Measurements from ENCODE around the gene IFI35.

DNA sequence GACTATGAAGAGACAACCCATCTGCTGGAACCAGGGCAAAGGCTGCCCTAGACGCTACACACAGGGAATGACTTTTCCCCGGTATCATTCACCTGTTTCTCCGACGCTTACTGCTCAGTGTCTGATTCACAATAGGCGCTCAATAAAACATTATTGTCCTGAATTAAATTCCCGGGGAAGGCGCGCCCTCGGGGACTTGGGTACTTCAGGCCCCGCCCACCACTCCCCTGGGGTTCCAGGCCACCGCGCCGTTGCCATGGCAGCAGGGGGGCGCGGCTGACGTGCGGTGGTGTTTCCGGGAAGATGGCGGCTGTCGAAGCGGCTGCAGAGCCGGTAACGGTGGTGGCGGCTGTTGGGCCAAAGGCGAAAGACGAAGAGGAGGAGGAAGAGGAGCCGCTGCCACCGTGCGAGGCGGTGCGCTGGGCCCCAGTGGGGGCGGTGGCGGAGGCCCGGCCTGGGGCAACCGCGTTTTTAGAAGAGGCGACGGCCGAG is 26.3 kb upstream of the IFI35 start, which contains the start of gene RUNDC1:
- TF ChIP-seq, protein P1, sequence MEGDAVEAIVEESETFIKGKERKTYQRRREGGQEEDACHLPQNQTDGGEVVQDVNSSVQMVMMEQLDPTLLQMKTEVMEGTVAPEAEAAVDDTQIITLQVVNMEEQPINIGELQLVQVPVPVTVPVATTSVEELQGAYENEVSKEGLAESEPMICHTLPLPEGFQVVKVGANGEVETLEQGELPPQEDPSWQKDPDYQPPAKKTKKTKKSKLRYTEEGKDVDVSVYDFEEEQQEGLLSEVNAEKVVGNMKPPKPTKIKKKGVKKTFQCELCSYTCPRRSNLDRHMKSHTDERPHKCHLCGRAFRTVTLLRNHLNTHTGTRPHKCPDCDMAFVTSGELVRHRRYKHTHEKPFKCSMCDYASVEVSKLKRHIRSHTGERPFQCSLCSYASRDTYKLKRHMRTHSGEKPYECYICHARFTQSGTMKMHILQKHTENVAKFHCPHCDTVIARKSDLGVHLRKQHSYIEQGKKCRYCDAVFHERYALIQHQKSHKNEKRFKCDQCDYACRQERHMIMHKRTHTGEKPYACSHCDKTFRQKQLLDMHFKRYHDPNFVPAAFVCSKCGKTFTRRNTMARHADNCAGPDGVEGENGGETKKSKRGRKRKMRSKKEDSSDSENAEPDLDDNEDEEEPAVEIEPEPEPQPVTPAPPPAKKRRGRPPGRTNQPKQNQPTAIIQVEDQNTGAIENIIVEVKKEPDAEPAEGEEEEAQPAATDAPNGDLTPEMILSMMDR (IDR thresholded peaks at IDR 0.05 in 4 of 5, conservative IDR thresholded peaks at IDR 0.05 in 1 of 5): no peak
- peak in 1 of 2 donors; percentile 41 for TF ChIP-seq POLR2A (IDR thresholded peaks at IDR 0.05)
